Left hindlimb (tissue), 1 donor: ENCODE results near the gene CKAP2.
"Not testable (repeated sequence)": the region's sequence is repeated elsewhere in the genome, so short reads cannot be mapped to it uniquely, and the experiment has no call there.

Experiments used
- DNase-seq: peaks from one replicate; pipeline ENCODE4 v3.0.0-alpha.2; 2018

CKAP2 gene, protein sequence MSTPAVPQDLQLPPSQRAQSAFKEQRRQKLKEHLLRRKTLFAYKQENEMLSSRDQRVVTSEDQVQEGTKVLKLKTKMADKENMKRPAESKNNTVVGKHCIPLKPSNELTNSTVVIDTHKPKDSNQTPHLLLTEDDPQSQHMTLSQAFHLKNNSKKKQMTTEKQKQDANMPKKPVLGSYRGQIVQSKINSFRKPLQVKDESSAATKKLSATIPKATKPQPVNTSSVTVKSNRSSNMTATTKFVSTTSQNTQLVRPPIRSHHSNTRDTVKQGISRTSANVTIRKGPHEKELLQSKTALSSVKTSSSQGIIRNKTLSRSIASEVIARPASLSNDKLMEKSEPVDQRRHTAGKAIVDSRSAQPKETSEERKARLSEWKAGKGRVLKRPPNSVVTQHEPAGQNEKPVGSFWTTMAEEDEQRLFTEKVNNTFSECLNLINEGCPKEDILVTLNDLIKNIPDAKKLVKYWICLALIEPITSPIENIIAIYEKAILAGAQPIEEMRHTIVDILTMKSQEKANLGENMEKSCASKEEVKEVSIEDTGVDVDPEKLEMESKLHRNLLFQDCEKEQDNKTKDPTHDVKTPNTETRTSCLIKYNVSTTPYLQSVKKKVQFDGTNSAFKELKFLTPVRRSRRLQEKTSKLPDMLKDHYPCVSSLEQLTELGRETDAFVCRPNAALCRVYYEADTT

GRCh38 chr13:52454820-52455676, at the start of gene CKAP2:
TSS of gene CKAP2 (plus strand) at chr13:52455478. CDS start at chr13:52455557, 79 bp downstream.
- DNase-seq, result peak; percentile 94

DNA sequence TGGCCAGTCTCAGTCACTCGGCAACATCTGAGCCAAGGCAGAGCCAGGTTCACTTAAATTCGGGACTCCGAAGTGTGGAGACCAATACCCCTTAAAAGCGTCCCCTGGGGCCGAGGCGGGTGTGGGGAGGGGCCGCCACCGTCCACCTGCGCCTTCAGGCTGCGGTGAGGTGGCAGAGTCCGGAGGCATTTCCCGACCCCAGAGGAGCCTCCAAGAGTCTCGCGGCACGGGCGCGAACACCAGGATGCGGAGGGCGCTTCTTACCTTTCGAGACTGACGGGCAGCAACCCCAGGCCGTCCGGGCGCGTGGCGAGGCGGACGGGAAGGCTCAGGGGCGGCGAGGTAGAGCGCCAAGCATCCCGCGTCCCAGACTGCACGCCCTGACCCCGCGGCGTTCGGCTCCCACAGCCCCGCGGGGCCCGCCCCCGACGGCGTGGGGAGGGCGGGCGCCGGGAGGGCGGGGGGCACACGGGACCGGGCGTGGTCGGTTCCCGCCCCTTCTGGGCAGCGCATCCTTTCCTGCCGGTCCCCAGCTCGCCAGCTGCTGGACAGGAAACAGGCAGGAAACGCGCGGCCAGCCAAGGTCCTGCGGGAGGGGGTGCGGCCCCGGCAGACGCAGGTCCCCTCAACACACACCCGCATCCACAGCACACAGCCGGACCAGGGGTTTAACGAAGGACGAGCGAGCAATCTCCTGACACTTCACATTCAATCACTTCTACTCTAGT, 49.3 kb upstream of the CKAP2 start, which contains the start of gene THSD1:
Gene THSD1 (minus strand): TSS at position 406 of the 728 bp plus-strand sequence. CDS start 3,572 bp downstream, outside the sequence.
- peak; percentile 84 for DNase-seq

- DNase-seq, result no peak
Observed at GRCh38 chr13:52406629-52407028, 48.6 kb upstream of the CKAP2 start.

DNA sequence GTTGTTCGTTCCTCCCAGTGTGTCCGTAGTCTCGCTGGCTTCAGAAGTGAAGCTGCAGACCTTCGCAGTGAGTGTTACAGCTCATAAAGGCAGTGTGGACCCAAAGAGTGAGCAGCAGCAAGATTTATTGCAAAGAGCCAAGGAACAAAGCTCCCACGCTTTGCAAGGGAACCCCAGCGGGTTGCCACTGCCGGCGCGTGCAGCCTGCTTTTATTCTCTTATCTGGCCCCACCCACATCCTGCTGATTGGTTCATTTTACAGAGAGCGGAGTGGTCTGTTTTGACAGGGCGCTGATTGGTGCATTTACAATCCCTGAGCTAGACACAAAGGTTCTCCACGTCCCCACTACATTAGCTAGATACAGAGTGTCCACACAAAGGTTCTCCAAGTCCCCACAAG, 47.8 kb upstream of the CKAP2 start:
- DNase-seq, result not testable (repeated sequence)

DNA sequence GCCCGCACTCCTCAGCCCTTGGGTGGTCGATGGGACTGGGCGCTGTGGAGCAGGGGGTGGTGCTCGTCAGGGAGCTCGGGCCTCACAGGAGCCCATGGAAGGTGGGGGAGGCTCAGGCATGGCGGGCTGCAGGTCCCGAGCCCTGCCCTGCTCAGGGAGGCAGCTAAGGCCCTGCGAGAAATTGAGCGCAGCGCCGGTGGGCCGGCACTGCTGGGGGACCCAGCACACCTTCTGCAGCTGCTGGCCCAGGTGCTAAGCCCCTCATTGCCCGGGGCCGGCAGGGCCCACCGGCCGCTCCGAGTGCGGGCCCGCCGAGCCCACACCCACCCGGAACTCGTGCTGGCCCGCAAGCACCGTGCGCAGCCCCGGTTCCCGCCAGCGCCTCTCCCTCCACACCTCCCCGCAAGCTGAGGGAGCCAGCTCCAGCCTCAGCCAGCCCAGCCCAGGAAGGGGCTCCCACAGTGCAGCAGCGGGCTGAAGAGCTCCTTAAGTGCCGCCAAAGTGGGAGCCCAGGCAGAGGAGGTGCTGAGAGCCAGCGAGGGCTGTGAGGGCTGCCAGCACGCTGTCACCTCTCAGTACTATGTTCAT, 47.1 kb upstream of the CKAP2 start:
- DNase-seq, result not testable (repeated sequence)

- DNase-seq, result no peak
Observed at GRCh38 chr13:52411629-52412028, 43.6 kb upstream of the CKAP2 start.

DNA sequence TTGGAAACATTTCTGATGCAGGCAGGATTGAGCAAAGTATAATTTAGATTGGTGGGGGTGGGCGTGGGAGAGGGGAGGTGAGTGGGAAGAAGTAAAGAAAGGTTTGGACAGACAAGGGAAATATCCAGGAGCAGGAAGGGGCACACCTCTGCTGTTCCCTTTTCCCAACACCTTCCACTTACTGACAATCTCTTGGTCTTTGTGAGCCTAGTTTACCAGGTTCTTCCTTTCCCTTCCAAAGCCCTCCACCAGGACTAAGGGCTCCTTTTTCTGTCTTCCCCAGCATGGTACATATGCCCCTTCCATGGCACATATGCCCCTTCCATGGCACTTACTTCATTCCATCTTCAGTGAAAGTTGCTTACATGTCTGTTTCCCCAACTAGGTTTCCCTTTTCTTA, 43.1 kb upstream of the CKAP2 start:
- no peak for DNase-seq

DNA sequence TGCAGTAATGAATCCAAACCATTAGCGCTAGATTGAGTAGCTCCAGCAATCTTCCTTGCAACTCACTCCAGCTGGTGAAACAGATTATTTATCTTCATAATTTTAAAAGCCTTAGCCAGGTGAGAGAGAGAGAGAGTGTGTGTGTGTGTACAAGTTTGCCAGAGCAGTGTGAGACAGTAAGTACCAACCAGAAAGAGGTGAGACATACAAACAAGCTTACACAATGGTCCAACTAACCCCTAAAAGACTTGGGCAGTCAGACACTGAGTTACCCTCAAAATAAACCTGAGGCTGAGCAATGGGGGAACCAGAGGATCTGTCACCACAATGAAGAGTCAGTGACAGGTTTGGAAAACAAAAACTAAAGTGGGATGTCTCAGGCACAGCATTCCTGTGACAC, 41.2 kb upstream of the CKAP2 start:
- DNase-seq, result no peak

DNA sequence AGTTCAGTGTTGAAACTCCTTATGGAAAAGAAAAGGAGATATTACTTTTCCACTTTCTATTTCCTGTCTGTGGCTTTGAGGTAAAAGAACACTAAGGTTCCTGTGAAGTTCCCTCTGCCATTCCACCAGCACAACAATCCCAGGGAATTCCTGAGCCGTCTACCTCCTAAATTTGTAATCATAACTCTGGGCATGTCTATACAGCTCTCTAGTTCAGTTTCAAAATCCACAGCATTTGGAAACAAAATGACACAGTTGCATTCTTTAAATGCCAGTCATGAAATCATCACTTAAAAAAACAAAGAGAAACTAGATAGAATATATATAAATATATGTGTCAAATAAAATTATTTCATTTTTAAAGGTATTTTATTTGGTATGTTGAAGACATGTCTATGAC, 40.3 kb upstream of the CKAP2 start:
- no peak for DNase-seq

GRCh38 chr13:52419080-52419479, 36.2 kb upstream of the CKAP2 start:
- no peak for DNase-seq

DNA sequence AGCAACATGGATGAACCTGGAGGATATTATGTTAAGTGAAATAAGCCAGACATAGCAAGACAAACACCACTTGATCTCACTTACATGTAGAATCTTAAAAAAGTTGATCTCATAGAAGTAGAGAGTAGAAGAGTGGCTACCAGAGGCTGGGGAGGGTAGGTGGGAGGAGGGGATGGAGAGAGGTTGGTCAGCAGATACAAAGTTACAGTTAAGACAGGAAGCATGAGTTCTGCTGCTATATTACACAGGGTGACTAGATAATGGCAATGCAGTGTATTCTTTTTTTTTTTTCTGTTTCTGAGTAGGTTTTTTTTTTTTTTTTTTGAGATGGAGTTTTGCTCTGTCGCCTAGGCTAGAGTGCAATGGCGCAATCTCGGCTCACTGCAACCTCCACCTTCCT, 34.1 kb upstream of the CKAP2 start:
- no peak for DNase-seq

- DNase-seq, result no peak
Observed at GRCh38 chr13:52428295-52428694, 27.0 kb upstream of the CKAP2 start.

GRCh38 chr13:52432456-52432855, 22.8 kb upstream of the CKAP2 start:
- no peak for DNase-seq

DNA sequence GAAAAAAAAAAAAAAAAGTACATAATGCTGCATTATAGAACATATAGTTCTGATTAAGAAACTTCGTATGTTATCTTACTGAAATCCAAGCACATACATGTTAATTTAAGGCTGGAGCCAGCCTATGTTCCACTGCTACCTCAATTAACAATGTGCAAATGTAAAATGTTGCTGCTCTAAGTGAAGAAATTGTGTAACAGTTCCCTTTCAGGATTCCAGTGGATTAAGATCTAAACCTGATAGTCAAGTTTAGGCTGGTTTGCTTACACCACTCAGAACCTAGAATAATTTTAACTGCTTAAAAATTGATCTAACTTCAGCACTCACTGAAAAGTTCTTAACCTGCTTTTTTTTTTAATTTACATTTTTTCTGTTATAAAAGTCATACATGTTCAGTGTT, 9.0 kb upstream of the CKAP2 start:
- DNase-seq, result no peak

DNA sequence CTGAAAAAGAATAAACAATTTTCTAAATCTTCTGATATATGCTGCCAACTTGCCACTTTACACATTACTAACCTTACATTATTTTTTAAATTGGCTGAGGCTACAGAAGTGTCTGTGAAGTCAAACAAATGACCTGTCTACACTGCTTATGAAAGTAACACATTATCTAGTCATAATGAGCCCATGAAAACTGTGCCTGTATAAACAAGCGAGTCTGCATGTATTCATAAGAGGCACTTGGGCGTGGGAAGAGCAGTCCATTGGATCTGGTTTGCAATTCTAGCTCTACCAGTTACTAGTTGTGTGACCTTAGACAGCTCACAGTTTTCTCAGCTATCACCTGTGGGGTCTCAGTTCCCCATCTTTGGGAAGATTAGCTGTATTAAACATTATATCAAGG, 7.9 kb upstream of the CKAP2 start:
- DNase-seq, result no peak

DNA sequence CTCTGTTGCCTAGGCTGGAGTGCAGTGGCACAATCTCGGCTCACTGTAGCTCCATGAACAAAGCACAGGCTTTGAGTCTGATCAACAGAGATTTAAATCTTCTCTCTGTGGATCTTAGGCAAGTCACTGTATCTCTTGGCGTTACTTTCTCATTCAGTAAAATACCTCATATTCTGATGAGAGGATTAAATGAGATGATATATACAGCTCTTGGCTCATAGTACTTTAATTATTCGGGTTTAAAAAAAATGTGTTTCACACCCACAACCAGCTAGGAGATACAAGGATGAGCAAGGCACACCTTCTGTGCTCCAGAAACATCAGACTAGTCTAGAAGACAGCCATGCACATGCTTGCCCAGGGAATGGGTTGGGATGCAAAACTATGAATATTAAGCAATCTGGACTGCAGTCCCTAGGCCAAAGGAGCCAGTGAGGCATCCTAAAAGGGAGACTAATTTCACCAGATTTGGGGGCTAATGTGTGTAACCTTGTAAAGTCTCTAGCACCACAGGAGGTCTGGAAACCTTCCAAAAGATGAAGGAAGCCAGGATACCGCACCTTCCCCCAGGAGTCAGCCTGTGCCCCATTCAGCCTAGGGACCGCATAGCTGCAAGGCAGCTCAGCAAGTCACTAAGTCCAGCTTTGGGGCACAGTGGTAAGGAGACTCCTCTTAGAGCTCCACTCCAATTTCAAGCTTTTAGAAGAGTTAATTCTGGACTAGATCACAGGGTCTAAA, 7.3 kb upstream of the CKAP2 start:
- no peak for DNase-seq

DNA sequence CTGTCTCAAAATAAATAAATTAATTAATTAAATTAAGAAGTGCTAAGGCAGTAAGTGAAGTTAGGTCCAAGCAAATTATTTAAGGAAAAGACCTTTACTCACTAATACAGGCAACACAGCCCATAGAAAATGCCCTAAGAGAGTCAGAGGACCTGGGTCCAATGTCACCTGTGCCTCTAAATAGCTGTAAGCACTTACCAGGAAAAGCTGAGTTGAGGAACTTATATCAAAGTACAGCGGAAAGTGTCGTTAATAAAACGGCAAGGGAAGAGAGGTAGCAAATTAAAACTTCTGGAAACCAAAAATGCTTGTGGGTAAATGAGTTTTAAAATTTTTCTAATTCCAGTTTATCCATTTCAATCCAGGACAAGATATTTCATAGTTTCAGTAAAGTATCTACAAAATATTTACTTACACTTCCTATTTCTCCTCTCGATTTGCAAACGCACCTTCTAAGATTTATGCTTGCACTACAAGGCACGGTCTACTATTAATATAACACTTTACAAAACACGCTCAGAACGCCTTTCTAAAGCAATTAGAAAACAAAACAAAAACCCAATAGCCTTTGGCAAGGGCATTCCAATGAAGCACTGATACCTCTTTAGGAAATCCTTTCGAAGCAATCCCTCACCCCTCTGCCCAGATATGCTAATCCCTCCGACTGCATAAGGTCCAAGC, 5.8 kb upstream of the CKAP2 start:
- DNase-seq, result no peak

- DNase-seq, result peak; percentile 95
Observed at GRCh38 chr13:52450012-52450792, 5.1 kb upstream of the CKAP2 start, which contains the start of gene VPS36. TSS of gene VPS36 (minus strand) at chr13:52450634. CDS start at chr13:52450594, 40 bp downstream.

GRCh38 chr13:52450793-52451116, 4.5 kb upstream of the CKAP2 start:
- DNase-seq, result no peak
